Measurements from ENCODE around the gene SMIM12.

- TF ChIP-seq, protein P1, sequence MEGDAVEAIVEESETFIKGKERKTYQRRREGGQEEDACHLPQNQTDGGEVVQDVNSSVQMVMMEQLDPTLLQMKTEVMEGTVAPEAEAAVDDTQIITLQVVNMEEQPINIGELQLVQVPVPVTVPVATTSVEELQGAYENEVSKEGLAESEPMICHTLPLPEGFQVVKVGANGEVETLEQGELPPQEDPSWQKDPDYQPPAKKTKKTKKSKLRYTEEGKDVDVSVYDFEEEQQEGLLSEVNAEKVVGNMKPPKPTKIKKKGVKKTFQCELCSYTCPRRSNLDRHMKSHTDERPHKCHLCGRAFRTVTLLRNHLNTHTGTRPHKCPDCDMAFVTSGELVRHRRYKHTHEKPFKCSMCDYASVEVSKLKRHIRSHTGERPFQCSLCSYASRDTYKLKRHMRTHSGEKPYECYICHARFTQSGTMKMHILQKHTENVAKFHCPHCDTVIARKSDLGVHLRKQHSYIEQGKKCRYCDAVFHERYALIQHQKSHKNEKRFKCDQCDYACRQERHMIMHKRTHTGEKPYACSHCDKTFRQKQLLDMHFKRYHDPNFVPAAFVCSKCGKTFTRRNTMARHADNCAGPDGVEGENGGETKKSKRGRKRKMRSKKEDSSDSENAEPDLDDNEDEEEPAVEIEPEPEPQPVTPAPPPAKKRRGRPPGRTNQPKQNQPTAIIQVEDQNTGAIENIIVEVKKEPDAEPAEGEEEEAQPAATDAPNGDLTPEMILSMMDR (conservative IDR thresholded peaks at IDR 0.05), result no peak
- TF ChIP-seq ZFX (IDR thresholded peaks at IDR 0.05), result no peak
These were observed 25.0 kb upstream of the SMIM12 start for GRCh38 chr1:34884536-34884935.

All from C4-2B (cell line).